Ureter (tissue), 1 donor: ENCODE measurements around the gene CENPA. TPM values are rescaled to one million over a fixed set of nuclear protein-coding genes. Genes with fewer than 3 reads are reported as not detected.
A peak's percentile ranks its signal among the peaks of the same experiment; 100 is the strongest.
"Not testable (repeated sequence)": the region's sequence is repeated elsewhere in the genome, so short reads cannot be mapped to it uniquely, and the experiment has no call there.

Experiments
- DNase-seq: peaks from one replicate; pipeline ENCODE4 v3.0.0-alpha.2; 2020; ENCODE audit warnings: low spot score
- total RNA-seq: library from RNA; stranded (reverse); gene quantifications from one replicate; pipeline ENCODE4 v1.2.4, GENCODE V29; 2023
- donor health status: DM: yes; HTN: yes; CAD: no.

CENPA gene
- total RNA-seq, 1 donor from 2014 or later = 0.26 TPM

GRCh38 chr2:26786207-26787028 lies 562 bp downstream of the CENPA start:
- no peak for DNase-seq

DNA sequence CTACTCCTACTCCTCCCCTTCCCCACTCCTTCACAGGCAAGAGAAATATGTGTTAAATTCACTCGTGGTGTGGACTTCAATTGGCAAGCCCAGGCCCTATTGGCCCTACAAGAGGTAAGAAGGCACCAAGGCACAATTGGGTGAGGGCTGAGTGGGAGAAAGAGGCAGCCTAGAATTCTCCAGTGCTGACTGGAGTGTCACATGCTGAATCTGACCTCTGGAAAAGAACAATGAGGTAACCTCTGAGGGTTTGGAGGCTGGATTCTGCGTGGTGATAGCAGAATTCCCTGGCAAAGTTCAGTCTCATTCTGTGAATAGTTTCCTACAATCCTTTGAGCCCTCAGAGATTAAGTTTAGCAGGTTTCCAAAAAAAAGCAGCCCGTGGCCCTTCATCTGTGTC lies 6.9 kb downstream of the CENPA start:
- DNase-seq = no peak

DNA sequence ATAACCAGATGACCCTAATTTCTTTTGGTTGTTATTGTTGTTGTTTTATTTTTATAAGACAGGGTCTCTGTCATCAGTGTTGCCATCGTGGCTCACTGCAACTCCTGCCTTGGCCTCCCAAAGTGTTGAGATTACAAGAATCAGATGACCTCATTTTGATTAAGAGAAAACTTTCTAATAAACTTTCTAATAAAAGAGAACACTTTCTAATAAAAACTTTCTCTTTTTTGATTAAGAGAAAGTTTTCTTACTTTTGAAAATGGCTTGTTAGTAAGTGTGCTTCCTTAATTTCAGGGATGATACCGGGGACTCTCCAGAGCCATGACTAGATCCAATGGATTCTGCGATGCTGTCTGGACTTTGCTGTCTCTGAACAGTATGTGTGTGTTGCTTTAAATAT lies 7.7 kb downstream of the CENPA start:
- DNase-seq = no peak

GRCh38 chr2:26795135-26795534 lies 9.3 kb downstream of the CENPA start:
- not testable (repeated sequence) for DNase-seq

DNA sequence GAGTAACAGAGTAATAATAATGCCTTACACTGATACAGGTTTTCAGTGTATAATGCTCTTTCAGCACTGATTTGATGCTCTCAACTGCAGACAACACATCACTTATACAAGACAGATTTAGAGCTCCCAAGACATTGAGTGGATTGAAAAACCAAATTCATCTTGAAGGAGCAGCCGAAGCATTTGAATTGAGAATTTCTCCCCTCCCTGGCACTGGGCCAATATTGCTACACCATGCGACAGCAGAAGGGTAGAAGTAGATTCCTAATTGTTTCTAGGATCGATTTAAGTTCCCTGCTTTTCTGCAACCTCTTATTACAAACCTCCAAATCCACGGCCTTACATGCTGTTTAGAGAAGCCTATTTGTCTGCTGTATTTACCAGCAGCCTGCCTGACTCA lies 15.5 kb downstream of the CENPA start:
- DNase-seq = no peak

- no peak for DNase-seq
These were observed 15.9 kb downstream of the CENPA start for GRCh38 chr2:26801796-26802195.

GRCh38 chr2:26805241-26805676 lies 19.4 kb downstream of the CENPA start:
- DNase-seq = no peak

GRCh38 chr2:26807788-26808460 lies 22.1 kb downstream of the CENPA start:
- no peak for DNase-seq

- no peak for DNase-seq
These were observed 23.4 kb downstream of the CENPA start for GRCh38 chr2:26809211-26809610.

- no peak for DNase-seq
These were observed 24.2 kb downstream of the CENPA start for GRCh38 chr2:26809876-26810577.

GRCh38 chr2:26811261-26811660 lies 25.4 kb downstream of the CENPA start:
- no peak for DNase-seq

- DNase-seq = peak; percentile 7
These were observed 26.2 kb downstream of the CENPA start for GRCh38 chr2:26811791-26812694.

GRCh38 chr2:26812731-26813130 lies 26.9 kb downstream of the CENPA start:
- peak; percentile 31 for DNase-seq

DNA sequence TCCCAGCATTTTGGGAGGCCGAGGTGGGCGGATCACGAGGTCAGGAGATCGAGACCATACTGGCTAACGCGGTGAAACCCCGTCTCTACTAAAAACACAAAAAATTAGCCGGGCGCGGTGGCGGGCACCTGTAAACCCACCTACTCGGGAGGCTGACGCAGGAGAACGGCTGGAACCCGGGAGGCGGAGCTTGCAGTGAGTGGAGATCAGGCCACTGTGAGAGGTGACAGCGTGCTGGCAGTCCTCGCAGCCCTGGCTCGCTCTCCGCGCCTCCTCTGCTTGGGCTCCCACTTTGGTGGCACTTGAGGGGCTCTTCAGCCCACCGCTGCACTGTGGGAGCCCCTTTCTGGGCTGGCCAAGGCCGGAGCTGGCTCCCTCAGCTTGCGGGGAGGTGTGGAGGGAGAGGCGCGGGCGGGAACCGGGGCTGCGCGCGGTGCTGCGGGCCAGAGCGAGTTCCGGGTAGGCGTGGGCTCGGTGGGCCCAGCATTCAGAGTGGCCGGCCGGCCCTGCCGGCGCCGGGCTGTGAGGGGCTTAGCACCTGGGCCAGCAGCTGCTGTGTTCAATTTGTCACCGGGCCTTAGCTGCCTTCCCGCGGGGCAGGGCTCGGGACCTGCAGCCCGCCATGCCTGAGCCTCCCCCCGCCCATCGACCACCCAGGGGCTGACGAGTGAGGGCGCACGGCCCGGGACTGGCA lies 28.4 kb downstream of the CENPA start:
- peak; percentile 15 for DNase-seq

GRCh38 chr2:26816893-26817292 lies 31.0 kb downstream of the CENPA start:
- DNase-seq = no peak

DNA sequence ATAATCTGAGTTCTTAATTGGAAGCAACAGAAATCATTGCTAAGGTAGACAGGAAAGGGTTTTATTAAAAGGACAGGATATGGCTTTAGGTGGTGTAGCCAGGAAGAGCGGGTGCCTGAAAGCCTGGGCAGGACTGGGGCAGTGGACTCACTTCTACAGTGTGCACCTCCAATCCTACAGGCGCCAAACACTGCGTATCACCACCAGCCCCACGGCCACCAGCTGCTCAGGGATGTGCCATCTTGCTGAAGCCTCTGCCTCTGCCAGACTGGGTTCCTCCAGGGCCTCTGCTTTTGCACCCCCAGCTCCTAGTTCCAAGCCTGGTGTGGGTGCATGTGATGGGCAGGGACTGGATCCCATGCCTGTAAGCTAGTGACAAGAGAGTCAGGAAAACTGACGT lies 32.4 kb downstream of the CENPA start:
- no peak for DNase-seq

- DNase-seq = no peak
These were observed 33.1 kb downstream of the CENPA start for GRCh38 chr2:26818972-26819371.

GRCh38 chr2:26820932-26821331 lies 35.1 kb downstream of the CENPA start:
- no peak for DNase-seq

DNA sequence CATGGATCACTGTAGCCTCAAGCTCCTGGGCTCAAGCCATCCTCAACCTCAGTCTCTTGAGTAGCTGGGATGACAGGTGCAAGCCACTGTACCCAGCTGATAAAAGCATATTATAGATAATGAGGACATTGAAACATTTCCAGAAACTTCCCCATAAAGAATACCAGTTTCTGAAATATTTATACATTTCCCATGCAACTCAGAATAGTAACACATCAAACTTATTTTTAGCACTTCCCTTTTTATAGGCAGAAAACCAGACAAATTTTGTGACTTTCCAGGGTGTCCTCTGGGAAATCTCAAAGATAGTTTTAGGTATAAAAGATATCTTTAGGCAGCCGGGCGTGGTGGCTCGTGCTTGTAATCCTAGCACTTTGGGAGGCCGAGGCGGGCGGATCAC lies 37.0 kb downstream of the CENPA start:
- DNase-seq = no peak

GRCh38 chr2:26838121-26838906 lies 52.5 kb downstream of the CENPA start:
- peak; percentile 17 for DNase-seq
